ENCODE data around the gene SCAMP4. TPM values are rescaled to one million over a fixed set of nuclear protein-coding genes. Genes with fewer than 3 reads are reported as not detected.

SCAMP4 gene
- total and polyA plus RNA-seq, 9 of the 15 experiments (the other 6 are each of a cell fraction or from before 2014, with no cell fraction given) = 0.81 to 45.9 (median 12.8) TPM

DNA sequence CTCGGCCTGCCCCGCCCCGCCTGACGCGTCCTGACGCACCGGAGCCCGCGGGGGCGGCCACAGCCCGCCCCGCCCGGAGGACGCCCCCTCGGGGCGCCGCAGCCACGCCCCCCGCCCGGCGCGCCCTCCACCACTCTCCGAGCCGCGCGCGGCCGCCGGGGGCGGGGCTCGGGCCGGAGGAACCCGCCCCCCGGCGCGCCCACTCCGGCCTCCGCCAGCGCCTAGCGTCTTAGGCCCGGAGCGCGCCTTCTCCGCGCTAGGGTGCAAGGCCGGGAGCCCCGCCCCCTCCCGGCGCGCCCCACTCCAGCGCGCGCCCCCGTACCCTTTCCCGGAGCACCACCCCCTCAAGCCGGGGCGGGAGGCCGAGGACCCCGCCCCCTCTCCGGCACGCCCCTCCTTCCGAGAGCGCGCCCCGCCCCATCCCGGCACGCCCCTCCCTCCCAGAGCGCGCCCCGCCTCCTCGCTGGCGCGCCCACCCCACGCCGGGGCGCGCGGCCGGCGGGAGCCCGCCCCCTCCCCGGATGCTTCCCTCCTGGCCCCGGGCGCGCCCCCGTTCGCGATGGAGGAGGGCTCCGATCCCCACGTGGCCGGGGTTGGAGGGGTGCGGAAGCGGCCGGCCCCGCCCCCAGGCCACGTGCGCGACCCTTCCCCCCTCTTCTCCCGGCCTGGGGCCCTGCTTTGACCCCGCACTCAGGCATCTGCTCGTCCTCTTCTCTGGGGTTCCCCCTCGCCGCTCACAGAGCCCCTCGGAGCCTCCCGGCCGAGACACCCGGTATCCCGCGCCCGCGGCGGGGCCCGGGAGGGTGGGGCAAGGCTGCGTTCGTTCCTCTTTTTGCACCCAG lies 41.3 kb upstream of the SCAMP4 start (continued):
- no peak for TF ChIP-seq ZNF561 (CRISPR knock-in tag; conservative IDR thresholded peaks at IDR 0.05)
- no peak for TF ChIP-seq ZNF212 (CRISPR knock-in tag; IDR thresholded peaks at IDR 0.05)
- TF ChIP-seq ZBTB7A (IDR thresholded peaks at IDR 0.05; ENCODE audit: borderline replicate concordance, control insufficient read depth, low read depth, low read length) = peak; percentile 67
- TF ChIP-seq ZBTB8A (IDR thresholded peaks at IDR 0.05; ENCODE audit: partially characterized antibody) = no peak
- TF ChIP-seq, protein P1, sequence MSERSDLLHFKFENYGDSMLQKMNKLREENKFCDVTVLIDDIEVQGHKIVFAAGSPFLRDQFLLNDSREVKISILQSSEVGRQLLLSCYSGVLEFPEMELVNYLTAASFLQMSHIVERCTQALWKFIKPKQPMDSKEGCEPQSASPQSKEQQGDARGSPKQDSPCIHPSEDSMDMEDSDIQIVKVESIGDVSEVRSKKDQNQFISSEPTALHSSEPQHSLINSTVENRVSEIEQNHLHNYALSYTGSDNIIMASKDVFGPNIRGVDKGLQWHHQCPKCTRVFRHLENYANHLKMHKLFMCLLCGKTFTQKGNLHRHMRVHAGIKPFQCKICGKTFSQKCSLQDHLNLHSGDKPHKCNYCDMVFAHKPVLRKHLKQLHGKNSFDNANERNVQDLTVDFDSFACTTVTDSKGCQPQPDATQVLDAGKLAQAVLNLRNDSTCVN (CRISPR knock-in tag; IDR thresholded peaks at IDR 0.05) = no peak
- TF ChIP-seq, protein P2, sequence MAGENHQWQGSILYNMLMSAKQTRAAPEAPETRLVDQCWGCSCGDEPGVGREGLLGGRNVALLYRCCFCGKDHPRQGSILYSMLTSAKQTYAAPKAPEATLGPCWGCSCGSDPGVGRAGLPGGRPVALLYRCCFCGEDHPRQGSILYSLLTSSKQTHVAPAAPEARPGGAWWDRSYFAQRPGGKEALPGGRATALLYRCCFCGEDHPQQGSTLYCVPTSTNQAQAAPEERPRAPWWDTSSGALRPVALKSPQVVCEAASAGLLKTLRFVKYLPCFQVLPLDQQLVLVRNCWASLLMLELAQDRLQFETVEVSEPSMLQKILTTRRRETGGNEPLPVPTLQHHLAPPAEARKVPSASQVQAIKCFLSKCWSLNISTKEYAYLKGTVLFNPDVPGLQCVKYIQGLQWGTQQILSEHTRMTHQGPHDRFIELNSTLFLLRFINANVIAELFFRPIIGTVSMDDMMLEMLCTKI (IDR thresholded peaks at IDR 0.05; ENCODE audit: partially characterized antibody) = no peak
- no peak for TF ChIP-seq STAT5A (IDR thresholded peaks at IDR 0.05; ENCODE audit: borderline replicate concordance, low read length)
- no peak for TF ChIP-seq RFX7 (CRISPR knock-in tag; IDR thresholded peaks at IDR 0.05)
- peak; percentile 51 for TF ChIP-seq CREB1 (IDR thresholded peaks at IDR 0.05)
- 0 out of 2 replicates have a peak, but pooled peaks have one; percentile 27 for TF ChIP-seq CREB1 (CRISPR knock-in tag; IDR thresholded peaks at IDR 0.05)
- no peak for TF ChIP-seq ZNF253 (CRISPR knock-in tag; conservative IDR thresholded peaks at IDR 0.05)
- TF ChIP-seq ZNF668 (CRISPR knock-in tag; IDR thresholded peaks at IDR 0.05) = no peak
- TF ChIP-seq HNRNPLL (IDR thresholded peaks at IDR 0.05; ENCODE audit: low read depth, low read length, poor library complexity, severe bottlenecking) = peak; percentile 16
- no peak for TF ChIP-seq ZNF134 (CRISPR knock-in tag; conservative IDR thresholded peaks at IDR 0.05)
- TF ChIP-seq ZFP30 (CRISPR knock-in tag; IDR thresholded peaks at IDR 0.05; ENCODE audit: borderline replicate concordance) = no peak
- TF ChIP-seq, protein P3, sequence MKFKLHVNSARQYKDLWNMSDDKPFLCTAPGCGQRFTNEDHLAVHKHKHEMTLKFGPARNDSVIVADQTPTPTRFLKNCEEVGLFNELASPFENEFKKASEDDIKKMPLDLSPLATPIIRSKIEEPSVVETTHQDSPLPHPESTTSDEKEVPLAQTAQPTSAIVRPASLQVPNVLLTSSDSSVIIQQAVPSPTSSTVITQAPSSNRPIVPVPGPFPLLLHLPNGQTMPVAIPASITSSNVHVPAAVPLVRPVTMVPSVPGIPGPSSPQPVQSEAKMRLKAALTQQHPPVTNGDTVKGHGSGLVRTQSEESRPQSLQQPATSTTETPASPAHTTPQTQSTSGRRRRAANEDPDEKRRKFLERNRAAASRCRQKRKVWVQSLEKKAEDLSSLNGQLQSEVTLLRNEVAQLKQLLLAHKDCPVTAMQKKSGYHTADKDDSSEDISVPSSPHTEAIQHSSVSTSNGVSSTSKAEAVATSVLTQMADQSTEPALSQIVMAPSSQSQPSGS (CRISPR knock-in tag; IDR thresholded peaks at IDR 0.05) = no peak
- TF ChIP-seq, protein P4, sequence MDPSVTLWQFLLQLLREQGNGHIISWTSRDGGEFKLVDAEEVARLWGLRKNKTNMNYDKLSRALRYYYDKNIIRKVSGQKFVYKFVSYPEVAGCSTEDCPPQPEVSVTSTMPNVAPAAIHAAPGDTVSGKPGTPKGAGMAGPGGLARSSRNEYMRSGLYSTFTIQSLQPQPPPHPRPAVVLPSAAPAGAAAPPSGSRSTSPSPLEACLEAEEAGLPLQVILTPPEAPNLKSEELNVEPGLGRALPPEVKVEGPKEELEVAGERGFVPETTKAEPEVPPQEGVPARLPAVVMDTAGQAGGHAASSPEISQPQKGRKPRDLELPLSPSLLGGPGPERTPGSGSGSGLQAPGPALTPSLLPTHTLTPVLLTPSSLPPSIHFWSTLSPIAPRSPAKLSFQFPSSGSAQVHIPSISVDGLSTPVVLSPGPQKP (CRISPR knock-in tag; IDR thresholded peaks at IDR 0.05) = no peak
- no peak for TF ChIP-seq XRCC5 (IDR thresholded peaks at IDR 0.05; ENCODE audit: low read depth, low read length)
- TF ChIP-seq CBFA2T3 (IDR thresholded peaks at IDR 0.05) = no peak
- no peak for TF ChIP-seq NR2F6 (CRISPR knock-in tag; IDR thresholded peaks at IDR 0.05)
- no peak for TF ChIP-seq RBM17 (IDR thresholded peaks at IDR 0.05; ENCODE audit: borderline replicate concordance, low read depth, low read length)
- TF ChIP-seq EWSR1 (IDR thresholded peaks at IDR 0.05; ENCODE audit: borderline replicate concordance, low read depth, partially characterized antibody) = no peak
- no peak for TF ChIP-seq POLR3G (IDR thresholded peaks at IDR 0.05; ENCODE audit: extremely low read depth, insufficient read length, insufficient replicate concordance)
- no peak for TF ChIP-seq SIRT6 (IDR thresholded peaks at IDR 0.05; ENCODE audit: low read depth, low read length)
- no peak for TF ChIP-seq KAT8 (IDR thresholded peaks at IDR 0.05; ENCODE audit: low read depth)

Data from K562 (cell line).